ENCODE measurements around the gene TSKU.
A peak's percentile ranks its signal among the peaks of the same experiment; 100 is the strongest.
"Not testable (repeated sequence)": the region's sequence is repeated elsewhere in the genome, so short reads cannot be mapped to it uniquely, and the experiment has no call there.

The TSKU gene

DNA sequence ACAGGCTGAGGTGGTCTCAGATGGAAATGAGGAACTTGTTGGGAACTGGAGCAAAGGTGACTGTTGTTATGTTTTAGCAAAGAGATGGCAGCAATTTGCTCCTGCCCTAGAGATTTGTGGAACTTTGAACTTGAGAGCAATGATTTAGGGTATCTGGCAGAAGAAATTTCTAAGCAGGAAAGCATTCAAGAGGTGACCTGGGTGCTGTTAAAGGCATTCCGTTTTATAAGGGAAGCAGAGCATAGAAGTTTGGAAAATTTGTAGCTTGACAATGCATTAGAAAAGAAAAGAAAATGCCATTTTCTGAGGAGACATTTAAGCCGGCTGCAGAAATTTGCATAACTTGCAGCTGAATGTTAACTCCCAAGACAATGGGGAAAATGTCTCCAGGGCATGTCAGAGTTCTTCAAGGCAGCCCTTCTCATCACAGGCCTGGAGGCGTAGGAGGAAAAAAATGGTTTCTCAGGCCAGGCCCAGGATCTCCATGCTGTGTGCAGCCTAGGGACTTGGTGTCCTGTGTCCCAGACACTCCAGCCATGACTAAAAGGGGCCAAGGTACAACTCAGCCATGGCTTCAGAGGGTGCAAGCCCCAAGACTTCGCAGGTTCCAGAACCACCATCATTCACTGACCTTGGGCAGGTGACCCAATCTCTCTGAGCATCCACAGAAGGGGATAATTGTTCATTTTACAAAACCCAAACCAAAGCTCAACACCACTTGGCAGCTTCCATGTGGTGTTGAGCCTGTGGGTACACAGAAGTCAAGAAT lies 8.0 kb downstream of the TSKU start:
- DNase-seq, result not testable (repeated sequence)

DNA sequence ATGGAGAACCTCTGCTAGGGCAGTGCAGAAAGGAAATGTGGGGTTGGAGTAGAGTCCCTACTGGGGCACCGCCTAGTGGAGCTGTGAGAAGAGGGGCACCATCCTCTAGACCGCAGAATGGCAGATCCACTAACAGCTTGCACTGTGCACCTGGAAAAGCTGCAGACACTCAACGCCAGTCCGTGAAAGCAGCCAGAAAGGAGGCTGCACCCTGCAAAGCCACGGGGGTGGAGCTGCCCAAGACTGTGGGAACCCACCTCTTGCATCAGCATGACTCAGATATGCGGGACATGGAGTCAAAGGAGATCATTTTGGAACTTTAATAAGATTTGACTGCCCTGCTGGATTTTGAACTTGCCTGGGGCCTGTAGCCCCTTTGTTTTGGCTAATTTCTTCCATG lies 8.7 kb downstream of the TSKU start:
- DNase-seq, result no peak

DNA sequence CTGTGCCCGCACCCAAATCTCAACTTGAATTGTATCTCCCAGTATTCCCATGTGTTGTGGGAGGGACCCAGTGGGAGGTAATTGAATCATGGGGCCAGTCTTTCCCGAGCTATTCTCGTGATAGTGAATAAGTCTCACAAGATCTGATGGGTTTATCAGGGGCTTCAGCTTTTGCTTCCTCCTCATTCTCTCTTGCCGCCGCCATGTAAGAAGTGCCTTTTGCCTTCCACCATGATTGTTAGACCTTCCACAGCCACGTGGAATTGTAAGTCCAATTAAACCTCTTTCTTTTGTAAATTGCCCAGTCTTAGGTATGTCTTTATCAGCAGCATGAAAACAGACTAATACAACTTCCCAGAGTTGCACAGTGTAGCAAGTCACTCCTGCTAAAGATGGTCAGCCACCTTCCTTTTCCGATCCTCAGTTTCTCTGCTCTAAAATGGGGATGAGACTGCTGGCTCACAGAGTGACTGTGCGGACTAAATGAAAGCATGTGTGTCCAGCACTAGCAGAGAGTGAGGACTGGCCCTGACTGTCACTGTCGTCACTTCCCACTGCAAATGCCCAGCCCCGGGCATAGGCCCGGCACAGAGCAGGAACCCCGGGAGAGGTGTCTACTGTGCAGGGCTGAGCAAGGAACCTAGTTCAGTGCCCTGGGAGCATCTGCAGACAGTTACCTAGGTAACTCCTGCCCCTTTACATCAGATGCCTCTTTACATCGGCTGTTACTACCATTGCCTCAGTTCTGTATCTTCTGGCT lies 9.5 kb downstream of the TSKU start:
- DNase-seq, result no peak

DNA sequence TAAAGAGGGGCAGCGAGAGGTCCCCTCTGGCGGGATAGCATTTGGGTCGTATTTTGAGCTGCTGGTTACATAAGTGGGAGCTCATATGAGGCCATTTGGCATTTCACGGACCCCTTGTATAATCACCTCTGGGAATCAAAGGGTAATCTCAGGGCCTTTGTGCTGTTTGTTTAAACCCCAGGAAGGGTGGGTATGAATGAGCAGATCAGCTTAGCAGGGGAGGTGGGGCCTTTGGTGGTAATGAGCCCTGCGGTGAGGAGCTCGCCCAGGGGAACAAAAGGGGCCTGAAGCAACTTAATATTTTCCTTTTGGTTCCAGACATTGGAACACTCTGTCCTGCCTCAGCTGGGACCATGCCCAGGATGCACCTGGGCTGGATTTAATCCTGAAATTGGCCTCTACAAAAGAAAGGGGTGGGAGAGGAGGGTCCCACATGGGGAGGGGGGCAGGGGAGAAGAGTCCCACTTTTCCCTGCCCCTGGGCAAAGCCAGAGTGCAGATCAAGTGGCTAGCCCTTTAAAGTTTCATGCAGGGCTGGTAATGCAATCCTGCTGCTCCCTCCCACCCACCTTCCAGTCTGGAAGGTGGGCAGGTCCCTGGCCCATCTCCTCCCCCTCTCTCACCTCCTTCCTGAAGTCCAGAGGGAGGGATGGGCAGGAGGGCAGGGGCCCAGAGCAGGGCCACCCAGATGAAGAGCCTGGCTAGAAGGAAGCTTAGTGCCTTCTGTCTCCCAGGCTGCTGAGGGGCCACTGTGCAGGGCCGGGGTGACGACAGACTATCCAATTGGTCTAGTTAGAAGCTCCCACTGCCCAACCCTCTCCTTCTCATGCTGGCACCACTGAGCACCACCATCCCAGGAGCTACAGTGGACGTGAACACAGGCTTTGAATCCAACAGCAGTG lies 10.5 kb downstream of the TSKU start:
- DNase-seq, result no peak

DNA sequence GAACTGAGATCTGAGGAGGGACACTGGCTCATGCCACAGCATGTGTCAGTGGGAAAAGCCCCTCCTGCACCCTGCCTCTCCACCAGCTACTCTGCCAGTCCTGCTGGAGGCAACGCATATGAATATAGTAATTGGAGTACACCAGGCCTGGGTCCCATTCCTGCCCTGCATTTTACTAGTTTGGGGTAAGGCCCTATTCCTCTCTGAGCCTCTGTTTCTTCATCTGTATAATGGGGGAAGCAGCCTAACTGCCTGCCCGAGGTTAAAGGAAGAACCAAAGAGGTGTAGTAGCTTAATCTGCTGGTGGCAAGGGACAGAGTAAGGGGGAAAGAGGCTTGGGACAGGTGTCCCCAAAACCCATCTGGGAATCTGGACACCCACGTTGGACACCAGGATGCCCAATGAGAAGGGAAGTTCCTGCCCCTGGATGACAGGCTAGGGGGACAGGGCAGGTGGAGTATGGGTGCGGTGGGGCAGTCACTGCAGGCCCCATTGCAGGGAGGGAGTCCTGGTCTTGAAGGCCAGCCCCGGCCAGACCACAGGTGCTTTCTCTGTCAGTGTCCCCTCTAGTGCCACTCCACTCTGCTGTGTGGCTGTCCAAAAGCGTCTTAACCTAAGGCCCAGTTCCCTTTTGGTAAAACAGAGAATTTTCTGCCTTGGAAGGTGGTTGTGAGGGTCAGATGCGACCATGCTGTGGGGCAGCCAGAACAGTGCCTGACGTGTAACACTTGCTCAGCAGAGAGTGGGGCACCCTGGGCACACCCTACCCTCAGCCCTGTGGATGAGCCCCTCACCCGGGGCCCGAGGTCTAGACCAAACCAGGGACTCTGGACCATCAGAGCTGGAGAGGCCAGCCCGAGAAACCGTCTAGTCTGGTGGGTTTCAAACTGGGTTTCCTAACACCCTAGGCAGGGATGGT lies 11.5 kb downstream of the TSKU start:
- DNase-seq, result no peak

DNA sequence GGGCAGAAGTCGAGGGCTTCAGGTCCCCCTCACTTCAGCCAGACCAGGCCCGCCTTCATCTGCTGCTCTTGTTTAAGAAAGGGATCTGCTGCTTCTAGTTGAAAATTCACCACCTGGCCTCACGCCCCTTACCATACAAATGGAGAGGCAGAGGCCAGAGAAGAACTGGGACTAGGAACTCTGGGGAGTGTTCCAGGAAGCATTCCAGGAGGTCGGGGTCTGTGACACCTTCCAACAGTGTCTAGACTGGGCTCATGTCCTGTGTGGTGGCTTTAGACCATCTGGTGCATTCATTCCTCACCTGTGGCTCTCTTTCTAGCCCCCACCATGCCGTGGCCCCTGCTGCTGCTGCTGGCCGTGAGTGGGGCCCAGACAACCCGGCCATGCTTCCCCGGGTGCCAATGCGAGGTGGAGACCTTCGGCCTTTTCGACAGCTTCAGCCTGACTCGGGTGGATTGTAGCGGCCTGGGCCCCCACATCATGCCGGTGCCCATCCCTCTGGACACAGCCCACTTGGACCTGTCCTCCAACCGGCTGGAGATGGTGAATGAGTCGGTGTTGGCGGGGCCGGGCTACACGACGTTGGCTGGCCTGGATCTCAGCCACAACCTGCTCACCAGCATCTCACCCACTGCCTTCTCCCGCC lies 12.3 kb downstream of the TSKU start:
- no peak for DNase-seq

DNA sequence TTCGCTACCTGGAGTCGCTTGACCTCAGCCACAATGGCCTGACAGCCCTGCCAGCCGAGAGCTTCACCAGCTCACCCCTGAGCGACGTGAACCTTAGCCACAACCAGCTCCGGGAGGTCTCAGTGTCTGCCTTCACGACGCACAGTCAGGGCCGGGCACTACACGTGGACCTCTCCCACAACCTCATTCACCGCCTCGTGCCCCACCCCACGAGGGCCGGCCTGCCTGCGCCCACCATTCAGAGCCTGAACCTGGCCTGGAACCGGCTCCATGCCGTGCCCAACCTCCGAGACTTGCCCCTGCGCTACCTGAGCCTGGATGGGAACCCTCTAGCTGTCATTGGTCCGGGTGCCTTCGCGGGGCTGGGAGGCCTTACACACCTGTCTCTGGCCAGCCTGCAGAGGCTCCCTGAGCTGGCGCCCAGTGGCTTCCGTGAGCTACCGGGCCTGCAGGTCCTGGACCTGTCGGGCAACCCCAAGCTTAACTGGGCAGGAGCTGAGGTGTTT lies 12.8 kb downstream of the TSKU start:
- no peak for DNase-seq

DNA sequence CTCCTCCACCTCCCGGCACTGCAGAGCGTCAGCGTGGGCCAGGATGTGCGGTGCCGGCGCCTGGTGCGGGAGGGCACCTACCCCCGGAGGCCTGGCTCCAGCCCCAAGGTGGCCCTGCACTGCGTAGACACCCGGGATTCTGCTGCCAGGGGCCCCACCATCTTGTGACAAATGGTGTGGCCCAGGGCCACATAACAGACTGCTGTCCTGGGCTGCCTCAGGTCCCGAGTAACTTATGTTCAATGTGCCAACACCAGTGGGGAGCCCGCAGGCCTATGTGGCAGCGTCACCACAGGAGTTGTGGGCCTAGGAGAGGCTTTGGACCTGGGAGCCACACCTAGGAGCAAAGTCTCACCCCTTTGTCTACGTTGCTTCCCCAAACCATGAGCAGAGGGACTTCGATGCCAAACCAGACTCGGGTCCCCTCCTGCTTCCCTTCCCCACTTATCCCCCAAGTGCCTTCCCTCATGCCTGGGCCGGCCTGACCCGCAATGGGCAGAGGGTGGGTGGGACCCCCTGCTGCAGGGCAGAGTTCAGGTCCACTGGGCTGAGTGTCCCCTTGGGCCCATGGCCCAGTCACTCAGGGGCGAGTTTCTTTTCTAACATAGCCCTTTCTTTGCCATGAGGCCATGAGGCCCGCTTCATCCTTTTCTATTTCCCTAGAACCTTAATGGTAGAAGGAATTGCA lies 13.5 kb downstream of the TSKU start:
- no peak for DNase-seq

DNA sequence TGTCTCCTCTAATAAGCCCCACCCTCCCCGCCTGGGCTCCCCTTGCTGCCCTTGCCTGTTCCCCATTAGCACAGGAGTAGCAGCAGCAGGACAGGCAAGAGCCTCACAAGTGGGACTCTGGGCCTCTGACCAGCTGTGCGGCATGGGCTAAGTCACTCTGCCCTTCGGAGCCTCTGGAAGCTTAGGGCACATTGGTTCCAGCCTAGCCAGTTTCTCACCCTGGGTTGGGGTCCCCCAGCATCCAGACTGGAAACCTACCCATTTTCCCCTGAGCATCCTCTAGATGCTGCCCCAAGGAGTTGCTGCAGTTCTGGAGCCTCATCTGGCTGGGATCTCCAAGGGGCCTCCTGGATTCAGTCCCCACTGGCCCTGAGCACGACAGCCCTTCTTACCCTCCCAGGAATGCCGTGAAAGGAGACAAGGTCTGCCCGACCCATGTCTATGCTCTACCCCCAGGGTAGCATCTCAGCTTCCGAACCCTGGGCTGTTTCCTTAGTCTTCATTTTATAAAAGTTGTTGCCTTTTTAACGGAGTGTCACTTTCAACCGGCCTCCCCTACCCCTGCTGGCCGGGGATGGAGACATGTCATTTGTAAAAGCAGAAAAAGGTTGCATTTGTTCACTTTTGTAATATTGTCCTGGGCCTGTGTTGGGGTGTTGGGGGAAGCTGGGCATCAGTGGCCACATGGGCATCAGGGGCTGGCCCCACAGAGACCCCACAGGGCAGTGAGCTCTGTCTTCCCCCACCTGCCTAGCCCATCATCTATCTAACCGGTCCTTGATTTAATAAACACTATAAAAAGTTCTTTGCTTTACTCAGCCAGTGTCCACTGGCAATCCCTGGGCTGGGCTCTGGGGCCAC lies 14.4 kb downstream of the TSKU start:
- DNase-seq, result no peak

DNA sequence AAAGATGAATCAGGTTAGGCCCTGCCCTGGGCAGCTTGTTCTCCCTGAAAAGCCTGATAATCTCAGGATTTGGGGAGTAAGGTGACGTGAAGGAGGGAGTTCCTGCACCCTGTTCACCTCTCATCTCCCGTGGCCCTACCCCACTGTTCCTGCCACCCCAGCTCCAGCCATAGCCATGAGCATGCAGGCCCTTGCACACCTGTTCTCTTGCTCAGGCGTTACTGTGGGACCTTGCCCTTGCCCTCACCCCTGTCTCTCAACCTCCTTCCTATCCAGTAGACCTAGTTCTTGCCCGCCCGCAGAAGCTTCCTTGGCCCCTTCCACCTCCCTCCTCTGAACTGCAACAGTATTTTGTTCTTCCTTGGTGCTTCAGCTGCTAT lies 15.0 kb downstream of the TSKU start:
- no peak for DNase-seq

DNA sequence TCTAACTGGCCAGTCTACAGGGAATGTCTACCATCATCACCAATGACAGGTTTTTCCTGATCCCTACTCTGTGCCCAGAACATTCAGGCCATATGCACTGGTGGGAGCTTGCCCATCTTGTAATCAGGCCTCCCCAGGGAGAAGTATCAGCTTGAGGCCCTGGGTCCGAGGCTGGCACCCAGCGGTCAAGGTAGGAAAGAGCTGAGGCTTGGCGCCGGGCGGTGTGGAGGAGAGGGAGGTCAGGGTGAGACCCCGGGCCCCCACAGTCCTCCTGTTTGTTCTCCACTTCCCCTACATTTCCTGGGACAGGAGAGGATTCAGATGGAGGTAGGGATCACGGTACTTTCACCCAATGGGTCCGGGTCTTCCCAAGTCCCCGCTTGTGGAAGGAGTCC lies 15.5 kb downstream of the TSKU start:
- DNase-seq, result no peak

DNA sequence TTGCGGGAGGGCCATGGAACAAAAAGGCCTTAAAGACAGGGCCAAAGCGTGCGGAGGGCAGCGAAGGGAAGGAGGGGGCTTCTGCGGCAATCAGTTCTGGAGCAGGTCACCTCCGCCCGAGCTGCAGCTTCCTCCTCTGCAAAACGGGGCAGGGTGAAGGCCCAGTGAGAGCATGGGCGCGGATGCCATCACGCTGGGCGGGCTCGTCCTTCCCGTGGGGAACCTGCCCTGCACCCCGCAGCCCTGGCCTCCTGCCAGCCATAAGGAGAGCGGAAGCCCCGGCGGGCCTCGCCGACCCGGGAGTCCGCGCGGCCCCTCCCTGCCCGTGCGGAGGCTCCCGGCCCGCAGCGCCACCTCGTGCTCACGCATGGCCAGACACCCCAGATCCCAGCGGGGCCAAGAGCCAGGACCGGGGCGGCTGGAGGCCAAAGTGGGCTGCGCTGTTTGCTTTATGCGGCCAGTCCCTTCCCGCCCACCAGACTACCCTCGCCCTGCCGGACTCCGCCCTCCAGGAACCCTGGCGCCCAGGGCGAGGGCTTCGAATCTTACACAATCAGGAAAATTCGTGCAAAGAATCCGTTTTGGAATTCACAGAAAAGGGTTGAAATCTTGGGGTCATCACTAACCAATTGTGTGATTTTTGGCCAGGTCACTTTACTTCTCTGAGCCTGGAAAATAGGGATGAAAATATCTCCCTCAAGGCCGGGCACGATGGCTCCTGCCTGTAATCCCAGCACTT lies 16.1 kb downstream of the TSKU start:
- DNase-seq, result peak; percentile 89

DNA sequence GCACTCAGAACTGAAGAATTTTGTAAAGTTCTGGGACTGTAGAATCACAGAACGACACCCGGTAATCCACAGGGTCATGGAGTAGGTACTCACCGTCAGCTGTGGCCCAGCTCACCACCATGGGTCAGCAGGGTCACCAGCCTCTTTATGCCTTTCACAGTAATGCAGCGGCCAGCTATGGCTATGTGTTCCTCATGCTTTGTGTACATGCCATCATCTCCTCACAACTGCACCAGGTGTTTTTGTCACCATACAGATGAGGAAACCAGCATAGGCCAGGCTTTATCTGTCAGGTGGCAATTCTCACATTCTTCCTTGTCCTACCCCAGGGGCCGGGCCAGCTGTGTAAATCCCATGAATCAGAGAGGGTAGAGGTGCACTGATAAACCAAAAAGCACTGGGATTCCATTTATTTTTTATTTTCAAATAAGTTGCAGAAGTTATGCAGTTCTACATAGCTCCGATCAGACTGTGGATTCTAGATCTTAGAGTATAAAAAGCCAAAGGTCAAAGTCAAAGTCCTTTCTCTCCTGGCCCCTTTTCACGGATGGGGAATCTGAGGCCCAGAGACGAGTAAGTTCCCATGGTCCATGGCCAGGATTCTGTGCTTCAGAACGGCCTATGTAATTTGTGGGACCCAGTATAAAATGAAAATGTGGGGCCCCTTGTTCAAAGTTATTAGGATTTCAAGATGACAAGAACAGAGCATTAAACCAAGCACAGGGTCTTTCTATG lies 17.5 kb downstream of the TSKU start:
- DNase-seq, result no peak

DNA sequence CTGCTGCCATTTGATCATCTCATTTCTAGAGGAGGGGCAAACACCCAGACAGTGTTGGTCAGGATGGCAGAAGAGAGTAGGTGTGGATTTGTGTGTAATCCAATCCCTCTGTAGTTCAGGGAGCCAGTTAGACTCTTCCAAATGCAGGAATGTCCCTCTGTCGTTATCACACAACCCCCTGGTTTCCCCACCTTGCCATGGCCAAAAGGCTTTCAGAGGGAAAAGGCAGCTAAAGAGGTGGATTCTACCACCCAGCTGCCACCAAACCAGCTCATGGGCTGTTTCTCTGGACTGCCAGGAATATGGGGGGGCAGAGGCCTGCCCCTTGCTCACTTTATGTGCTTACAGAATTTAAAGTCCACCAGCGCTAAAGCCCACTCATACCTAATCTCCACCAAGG lies 18.1 kb downstream of the TSKU start:
- no peak for DNase-seq

DNA sequence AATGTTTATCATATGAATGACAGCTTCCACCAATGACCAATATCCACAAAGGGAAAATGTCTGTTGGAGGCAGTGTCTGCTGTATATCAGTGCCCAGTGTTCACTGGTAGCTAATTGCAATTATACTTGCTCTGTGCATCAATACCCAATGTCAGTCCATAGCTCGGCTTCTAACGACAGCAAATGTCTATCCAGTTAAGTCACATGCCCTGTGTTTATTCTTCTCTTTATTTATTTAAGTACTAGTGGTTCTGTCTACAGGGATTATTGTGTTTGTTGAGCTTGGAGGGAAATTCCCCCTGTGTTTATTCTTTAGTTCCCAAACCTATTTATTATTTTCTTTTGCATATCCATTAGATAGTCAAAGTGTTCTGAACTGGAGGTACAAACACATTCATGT lies 18.6 kb downstream of the TSKU start:
- DNase-seq, result no peak

DNA sequence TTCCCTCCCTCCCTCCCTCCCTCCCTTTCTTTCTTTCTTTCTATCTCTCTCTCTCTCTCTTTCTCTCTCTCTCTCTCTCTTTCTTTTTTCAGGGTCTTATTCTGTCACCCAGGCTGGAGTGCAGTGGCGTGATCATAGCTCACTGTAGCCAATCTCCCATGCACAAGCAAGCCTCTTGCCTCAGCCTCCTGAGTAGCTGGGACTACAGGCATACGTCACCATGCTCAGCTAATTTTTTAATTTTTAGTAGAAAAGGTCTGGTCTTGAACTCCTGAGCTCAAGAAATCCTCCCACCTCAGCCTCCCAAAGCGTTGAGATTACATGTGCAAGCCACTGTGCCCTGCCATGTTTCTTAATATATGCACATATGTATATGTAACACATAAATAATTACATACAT lies 19.0 kb downstream of the TSKU start:
- DNase-seq, result no peak

DNA sequence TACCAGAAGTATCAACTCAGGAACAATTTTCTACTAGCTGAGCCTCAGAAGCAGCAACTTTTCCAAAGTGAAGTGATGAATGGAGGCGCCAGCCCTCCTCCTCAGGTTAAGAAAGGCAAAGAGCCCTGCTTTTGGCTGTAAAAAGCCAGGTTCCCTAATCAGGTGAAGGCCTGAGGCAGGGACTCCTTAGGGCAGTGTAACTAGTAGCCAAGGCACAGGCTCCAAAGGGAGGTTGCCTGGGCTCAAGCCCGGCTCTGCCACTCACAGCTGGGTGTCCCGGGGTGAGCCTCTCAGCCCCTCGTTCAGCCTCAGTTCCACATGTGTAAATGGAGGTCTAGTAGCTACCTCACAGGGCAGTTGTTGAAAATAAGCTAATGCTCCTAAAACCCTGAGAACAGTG lies 19.5 kb downstream of the TSKU start:
- DNase-seq, result no peak

DNA sequence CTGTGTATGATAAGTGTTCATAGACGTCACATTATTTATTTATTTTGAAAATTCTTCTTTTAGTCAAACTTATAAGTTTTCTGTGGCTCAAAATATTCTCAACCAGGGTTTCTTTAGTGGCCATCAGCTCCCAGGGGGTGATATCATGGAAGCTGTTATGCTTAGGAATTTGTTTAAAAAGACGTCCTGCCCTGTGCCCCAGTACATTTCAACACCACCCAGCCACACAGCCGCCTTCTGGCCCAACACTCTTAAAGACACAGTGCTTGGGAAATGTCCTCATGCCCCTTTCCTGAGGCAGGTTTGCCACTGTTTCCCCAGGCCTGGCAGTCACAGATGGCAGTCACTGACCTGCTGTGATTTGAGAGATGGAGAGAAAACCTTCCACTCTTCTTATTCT lies 19.9 kb downstream of the TSKU start:
- DNase-seq, result no peak

Data from activated effector memory CD4-positive, alpha-beta T cell treated with anti-CD3 and anti-CD28 coated beads, Interleukin-2, amount 50 U/mL, for 16 hours (primary cell).